ENCODE data around the gene KCNK6.

The KCNK6 gene

DNA sequence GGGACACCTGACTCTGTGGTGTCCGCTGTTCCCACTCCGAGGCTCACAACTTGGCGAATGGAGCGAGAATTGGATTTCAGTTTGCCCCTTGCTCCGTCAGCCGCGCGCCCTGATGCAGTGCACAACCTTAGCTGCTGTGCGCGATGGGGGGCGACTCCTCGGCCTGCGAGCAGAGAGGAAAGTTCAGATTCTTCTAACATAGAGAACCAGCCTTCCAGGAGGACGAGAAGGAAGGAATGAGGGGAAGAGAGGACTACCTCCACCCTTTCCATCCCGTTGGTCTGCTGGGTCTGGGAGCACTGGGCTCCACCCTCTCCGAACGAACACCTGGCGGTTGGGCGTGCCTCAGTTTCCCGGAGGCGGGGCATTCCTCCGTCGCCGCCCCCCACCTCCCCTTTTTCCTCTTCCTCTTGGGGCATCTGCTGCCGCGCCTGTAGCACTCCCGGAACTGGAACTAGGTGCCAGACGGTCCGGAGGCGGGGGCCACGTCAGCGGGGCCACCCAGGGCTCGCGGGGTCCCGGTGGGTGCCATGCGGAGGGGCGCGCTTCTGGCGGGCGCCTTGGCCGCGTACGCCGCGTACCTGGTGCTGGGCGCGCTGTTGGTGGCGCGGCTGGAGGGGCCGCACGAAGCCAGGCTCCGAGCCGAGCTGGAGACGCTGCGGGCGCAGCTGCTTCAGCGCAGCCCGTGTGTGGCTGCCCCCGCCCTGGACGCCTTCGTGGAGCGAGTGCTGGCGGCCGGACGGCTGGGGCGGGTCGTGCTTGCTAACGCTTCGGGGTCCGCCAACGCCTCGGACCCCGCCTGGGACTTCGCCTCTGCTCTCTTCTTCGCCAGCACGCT, at the start of gene KCNK6:
TSS of gene KCNK6 (plus strand) at position 425 of the 838 bp plus-strand sequence. CDS start at position 531, 106 bp downstream.
- no peak for DNase-seq

DNA sequence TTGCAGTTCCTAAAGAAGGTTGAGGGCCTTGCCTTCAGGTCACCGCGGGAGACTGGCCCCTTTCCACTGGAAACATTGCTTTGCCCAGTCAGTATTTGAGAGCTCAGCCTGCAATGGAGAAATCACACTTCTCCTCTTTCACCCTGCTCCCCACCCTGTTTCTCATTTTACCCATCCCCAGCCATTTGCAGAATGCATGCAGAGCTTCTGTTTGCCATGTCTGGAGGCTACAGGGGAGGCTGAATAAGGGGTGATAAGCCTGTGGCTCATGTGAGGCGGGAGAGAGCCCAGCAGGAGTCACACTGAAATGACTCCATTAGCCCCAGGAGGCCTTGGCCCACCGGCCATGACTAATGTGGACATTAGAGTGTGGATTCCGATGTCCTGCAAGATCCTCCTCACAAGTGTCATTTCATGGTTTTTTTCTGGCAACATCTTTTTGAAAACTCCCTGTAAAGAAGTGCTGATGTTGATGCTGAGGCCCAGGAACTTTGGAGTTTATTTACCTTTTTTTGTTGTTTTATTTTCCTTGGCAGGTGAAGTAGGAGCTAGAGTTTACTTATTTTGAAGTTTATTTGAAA, 49.0 kb upstream of the KCNK6 start:
- DNase-seq = no peak

DNA sequence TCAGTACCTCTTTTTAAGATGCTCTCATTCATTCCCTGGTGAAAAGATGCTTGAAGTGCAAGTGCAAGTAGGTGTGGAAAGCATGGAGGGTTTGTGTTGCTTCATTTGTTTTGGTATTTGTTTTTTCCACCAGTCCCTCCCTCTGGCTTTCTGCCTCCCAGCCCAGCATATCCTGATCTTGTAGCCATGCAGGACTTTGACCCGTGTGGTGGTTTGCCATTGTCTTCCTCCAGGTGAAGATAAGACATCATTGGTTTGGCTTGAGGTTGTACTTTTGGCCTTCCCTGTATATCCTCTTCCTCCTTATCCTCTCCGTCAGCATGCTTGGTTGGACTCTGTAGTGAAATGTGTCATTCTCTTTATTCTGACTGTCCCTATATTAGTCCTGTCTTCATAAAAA, 46.1 kb upstream of the KCNK6 start:
- no peak for DNase-seq

DNA sequence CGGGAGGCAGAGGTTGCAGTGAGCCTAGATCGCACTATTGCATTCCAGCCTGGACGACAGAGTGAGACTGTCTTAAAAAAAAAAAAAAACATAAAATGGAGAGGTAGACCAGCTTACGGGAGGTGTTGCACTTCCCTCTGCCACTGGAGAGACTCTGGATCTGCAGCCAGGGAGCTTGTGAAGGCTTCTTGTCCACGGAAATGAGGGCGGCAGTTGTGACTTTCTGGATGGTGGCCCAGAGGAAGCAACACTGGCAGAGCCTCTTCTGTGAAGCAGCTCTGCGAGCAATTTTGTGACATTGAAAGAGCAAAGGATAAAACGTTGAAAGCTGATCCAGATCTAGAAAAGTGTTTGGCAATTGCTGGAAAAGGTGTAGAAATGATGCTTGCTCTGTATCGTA, 44.9 kb upstream of the KCNK6 start:
- DNase-seq = no peak

DNA sequence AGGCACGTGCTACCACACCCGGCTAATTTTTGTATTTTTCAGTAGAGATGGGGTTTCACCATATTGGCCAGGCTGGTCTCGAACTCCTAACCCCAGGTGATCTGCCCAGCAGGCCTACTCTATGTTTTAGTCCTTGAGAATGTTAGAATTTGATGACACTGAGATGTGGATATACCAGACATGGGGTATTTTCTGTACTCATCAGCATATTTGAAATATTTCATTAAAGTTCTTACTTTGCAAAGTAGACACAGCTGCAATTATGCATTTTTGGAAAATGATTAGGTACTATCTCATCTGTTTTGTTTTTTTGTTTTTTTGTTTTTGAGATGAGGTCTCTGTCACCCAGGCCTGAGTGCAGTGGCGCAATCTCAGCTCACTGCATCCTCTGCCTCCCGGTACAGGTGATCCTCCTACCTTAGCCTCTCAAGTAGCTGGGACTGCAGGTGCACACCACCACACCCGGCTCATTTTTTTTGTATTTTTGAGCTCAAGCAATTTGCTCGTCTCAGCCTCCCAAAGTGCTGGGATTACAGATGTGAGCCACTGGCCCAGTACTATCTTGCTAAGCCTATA, 42.6 kb upstream of the KCNK6 start:
- no peak for DNase-seq

DNA sequence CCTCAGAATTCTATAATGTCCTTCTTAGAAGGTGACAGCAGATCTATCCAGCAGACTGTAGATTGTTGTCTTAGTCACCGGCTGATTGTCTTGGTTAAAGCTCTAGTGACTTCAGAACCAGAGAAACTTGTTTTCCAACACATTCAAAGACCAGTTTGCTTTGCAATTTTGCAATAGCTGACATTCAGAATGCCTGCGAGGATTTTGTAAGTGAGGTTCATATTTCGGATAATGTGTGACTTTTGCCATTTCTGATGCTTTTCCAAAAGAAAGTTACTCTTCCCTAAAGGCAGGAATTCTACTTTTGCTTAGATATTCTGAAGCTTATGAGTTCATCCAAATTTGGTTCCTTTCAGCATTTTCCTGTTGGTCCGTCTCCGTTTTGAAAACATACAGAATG, 42.1 kb upstream of the KCNK6 start:
- DNase-seq = no peak

DNA sequence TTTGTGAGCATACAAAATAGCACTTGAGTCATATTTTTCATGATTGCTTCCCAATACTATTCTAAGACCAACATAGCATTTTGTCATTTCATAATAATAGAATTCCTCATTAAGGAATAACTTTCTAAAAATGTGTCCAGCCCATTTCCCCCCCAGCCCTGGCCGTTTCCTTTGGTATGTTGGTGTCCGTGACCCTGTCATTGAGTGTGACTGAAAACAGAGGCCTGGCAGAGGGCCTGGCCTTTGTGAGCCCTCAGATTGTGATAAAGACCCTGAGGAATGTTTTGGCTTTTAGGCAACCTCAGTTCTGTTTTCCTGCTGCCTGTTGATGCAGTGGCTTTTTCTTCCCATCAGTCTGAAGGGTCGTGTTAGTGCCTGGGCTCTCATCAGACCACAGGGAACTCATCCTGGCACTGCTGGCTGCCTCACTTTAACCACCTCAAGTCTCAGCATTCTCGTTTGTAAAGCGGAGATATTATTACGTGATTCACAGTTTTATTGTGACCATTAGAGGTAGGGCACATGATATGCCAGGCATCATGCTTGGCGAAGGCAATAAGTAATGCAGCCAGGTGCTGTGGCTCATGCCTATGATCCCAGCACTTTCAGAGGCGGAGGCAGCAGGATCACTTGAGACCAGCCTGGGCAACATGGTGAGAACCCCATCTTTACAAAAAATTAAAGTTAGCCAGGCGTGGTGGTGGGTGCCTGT, 41.5 kb upstream of the KCNK6 start:
- DNase-seq = no peak

DNA sequence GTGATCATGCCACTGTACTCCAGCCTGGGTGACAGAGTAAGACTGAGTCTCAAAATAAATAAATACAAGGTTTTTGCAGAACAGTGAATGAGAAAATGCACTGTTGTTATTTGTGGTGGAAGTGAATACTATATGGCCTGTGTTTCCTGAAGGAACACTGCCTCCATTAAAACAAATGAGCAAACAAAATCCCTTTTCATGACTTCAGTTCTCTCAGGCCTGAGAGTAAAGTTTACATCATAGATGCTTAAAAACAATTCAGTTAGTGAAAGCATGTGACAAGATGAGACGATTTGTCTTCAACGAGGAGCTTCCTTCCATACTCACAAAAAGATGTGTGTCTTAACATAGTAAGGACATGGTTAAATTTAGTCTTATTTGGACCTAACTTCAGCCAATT, 40.9 kb upstream of the KCNK6 start:
- DNase-seq = no peak

DNA sequence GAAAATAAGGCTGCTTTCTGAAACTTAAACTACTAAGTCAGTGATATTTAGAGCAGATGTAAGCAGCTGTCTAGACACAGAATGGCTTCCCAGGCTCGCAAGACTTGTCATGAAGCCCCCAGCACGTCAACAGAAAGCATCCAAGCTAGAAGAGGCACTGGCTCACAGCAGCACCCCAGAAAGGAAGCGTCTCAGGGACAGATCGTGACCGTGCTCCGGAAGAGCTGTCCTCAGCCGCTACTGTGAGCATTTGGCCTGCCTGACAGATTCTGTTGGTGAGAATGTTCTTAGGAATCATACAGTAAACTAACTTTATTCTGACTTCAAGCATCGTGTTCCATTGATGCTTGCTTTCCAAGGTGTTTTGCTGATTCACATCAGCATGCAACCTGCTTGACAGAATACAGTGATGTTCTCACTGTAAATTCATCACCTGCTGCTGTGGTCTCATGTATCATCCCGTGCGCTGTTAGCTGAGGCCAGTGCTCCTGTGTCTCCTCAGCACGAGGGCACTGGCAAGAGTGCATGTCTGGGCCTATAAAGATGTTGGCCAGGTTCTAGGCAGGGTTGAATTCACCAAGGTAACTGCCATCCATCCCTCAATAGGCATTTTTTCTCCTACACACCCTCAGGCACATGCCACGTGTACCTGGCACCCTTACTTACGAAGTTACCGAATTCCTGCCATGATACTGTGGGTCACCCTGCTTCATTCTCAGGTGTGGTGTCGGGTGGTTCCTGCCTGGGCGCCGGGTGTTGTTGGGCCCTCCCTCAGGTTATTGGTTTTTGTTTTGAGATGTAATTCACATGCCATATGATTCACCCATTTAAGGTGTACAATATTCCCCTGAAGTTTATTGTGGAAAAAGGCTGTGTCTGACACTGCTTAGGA, 39.4 kb upstream of the KCNK6 start:
- DNase-seq = no peak

DNA sequence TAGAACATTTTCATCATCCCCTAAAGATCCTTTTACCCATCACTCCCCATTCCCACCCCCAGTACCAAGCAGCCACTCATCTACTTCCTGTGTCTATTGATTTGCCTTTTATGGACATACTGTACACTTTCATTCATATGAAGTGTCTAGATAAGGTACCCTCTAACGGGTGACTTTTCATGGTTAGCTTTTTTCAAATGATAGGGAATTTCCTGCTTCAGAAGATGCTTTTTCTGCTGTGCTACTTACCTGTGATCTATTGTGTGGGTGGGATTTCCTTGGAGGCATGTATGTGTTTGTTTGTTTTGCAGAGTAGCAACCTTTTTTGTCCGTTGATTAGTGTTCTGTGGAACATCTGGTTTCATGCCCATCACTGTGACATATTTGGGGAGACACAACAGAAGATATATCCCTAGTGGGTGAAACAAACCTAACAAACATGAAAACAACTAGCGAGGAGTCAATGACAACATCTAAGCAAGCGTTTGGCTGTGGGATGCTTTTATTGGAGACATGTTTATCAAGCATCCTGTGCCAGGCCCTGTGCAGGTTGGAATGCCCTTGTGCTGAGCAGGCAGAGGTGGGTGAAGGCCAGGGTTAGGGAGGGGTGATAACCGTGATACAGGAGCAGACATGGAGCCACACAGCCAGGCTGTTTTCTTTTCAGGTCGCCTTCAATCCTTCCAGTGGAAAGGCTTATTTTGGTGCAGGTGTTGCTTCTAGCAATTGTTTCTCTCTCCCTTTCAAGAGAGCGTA, 37.7 kb upstream of the KCNK6 start:
- DNase-seq = no peak

DNA sequence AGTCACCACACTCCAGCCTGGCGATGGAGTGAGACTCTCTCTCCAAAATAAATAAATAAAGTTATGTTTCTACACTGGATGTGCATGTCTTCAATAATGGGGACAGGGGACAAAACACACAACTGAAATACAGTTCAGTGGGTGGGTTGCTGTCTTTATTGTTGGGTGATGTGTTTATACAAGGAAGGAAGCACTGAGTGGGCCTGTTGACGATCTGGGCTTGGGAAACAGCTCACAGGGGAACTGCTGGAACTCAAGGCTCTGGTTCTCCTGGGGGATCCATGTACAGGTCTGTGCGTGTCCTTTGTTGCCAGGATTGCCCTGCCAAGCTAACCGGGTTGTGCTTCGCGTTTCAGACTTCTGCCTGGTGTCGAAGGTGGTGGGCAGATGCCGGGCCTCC, 36.4 kb upstream of the KCNK6 start:
- no peak for DNase-seq

DNA sequence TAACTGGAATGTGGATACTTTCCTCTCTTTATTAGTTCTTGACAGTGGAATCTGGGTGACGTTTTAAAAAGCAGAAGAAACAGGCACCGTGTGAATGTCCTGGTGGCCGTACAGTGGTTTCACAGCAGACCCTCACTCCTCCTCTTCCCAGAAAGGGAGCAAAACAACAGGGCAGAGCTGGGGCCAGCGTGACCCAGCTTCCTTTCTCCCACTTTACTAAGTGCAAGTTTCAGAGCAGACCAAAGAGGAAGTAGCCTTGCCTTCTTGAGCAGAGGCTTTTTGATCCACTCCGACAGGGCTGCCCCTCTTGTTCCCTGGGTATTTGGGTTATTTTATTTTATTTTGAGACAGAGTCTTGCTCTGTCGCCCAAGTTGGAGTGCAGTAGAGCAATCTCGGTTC, 35.2 kb upstream of the KCNK6 start:
- DNase-seq = no peak

DNA sequence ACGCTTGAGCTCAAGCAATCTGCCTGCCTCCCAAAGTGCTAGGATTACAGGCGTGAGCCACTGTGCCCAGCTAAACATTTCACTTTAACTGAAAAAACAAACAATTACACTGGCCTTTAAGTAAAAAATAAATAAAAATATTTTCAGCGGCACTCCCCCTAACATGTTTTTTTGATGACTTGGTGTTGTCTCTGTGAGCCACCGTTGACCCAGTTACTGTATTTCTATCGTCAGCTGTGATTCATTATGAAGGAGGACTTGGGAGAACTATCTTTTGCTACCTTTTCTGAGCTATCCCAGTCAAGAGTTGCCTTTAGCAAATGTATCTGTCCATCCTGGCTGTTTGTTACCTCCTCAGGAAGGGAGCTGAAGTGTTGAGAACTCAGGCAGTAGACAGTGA, 34.1 kb upstream of the KCNK6 start:
- DNase-seq = no peak

DNA sequence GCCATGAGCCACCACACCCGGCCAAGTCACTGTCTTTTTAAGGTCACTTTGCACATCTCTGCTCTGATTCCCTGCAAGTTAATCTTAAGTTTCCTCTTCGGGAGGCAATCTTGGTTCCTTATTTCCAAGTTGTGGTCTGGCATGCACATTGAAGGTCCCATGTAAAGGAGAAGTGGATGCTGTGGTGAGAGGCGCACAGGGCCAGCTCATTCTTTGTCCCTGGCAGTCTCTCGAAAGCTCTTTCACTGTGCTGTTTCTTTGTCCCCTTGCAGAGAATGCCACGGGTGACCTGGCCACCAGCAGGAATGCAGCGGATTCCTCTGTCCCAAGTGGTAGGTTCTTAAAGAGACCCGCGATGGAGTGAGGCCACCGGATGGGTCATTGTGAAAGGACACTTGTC, 32.0 kb upstream of the KCNK6 start:
- DNase-seq = peak; percentile 29

DNA sequence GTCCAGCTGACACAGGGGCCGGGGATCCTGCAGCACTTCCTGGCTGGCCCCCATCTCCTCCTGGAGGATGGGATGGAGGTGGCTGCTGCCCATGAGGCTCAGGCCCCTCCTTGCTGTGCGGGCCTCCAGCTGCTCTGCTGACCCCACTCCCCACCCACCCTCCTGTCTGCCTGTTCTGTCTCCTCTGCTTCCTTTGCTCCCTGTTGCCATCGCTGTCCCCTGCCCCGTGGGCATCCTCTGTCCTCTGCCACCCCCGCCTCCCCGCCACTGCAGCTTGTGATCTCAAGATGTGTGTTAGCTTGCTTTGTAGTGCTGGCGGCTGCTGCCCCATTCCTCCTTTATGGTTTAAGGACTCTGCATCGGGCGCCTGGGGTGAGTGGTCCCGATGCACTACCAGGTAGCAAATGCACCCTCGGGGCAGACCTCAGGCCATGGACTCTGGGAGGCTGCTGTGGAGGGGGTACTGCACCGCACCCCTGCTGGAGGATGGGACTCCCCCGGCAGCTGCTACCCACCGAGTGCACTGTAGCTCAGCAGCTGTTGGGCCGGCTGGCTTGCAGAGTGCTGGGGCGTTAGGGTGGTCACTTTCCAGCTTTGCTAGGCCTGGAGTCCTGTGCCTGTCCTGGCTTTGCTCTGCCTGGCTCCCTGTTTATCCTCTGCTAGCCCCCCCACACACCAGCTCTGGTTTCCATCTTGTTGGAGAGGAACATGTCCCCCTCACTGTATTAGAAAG, 31.4 kb upstream of the KCNK6 start:
- no peak for DNase-seq

DNA sequence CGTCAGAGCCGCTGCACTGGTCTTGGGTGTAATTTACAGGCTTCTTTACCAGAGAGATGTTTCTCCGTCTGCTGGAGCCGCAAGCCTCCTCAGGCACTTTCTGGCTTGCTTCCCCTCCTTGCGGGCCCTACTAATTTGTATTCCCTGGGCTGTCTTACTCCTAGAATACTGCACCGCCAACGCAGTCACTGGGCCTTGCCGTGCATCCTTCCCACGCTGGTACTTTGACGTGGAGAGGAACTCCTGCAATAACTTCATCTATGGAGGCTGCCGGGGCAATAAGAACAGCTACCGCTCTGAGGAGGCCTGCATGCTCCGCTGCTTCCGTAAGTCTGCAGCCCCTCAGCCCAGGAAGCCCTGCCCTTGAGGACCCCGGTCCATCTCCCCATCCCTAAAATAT, 29.7 kb upstream of the KCNK6 start:
- no peak for DNase-seq

DNA sequence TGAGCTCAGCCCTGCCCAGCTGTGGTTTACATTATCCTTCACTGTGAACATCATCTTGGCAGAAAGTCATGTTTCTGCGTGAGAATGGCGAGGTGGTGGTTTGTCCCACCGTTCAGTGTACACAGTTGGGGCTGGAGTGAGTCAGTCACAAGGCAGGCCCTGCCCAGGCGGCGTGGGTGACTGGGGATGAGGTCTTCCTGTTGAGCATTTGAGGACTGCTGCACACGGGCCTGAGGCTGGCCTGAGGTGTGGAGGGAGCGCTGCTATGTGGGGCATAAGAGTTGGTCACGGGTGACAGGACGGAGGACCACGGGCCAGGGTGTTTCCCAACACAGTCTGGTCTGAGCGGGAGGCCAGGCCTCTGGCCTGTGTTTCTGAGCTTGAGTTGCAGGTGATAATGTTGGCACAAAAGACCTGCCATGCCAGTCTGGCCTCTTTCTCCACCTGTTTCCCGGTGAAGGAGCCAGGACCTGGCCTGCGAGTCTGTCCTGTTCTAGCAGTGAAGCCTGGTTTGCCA, 29.0 kb upstream of the KCNK6 start:
- DNase-seq = no peak

DNA sequence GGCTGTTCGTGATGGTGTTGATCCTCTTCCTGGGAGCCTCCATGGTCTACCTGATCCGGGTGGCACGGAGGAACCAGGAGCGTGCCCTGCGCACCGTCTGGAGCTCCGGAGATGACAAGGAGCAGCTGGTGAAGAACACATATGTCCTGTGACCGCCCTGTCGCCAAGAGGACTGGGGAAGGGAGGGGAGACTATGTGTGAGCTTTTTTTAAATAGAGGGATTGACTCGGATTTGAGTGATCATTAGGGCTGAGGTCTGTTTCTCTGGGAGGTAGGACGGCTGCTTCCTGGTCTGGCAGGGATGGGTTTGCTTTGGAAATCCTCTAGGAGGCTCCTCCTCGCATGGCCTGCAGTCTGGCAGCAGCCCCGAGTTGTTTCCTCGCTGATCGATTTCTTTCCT, 27.8 kb upstream of the KCNK6 start:
- no peak for DNase-seq

DNA sequence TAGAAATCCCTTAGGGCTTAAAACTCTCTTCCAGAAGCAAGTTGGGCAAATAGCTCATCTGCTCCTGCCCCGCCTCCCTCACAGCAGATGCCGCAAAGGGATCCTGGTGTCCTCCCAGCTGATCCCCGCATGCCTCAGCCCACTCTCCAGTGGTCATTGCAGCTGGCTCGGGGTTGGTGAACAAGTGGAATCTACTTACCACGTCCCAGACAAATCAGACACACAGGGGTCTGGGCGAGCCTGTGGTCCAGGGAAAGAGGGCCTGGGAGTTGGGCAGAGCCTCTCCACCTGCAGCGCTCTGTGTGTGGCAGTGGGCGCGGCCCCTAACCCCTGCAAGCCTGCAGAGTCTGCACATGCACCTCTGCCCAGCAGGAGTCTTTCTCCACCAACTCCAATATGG, 26.4 kb upstream of the KCNK6 start:
- DNase-seq = no peak

DNA sequence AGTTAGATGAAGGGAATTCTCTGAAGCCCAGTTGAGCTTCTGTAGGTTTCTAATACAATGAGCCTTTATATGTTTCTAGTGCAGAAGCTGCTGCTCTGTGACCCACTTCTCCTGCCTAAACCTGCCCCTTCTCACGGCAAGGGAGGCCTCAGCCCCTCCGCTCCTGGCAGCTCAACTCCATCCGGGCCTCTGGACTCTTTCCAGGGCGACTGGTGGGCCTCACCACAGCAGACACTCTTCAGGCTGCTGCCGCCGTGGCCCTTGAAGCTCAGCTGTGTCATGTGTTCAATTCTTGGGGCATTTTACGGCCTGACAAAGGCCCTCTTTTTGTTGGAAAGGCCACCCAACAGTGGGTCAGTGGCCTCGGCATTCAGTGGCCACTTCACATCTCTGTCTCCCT, 25.6 kb upstream of the KCNK6 start:
- DNase-seq = no peak

Measured in SIG-M5 (cell line).